ENCODE results near the gene ITGB2. TPM values are rescaled to one million over a fixed set of nuclear protein-coding genes. Genes with fewer than 3 reads are reported as not detected.

ITGB2 gene
- total and polyA plus RNA-seq, 2 donors from 2014 or later = 9.5 to 111 TPM

DNA sequence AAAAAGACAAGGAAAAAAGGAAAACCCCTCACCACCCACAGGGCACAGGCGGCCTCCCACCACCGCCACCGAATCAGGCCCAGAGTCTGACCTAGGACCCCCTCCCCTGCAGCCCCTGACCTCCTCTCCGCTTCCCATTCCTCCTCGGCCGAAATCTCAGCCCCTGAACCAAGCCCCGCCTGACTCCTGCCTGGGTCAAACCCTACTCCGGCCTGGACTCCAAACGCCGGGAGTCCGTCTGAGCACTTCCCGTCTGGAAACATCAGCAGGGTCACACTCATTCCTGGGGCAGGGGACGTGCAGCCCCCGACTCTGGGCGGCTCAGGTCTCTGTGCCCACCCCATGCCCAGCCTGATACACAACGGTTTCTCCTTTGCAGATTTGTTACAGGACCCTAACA, 76.4 kb downstream of the ITGB2 start:
- DNase-seq = peak in 1 of 5 donors; percentile 73
- Histone ChIP-seq H3K4me3 (ENCODE audit: low read length in 3 of 3) (no peak overlapping the region), H3K36me3 (ENCODE audit: control insufficient read depth in 2 of 3, insufficient read depth in 3 of 3, low read length in 3 of 3) (peaks cover 0 to 1% (median 1%) of the 10 kb centered on the region in 3 donors), H3K9me3 (ENCODE audit: control insufficient read depth in 2 of 3, insufficient read depth in 1 of 3, low read length in 3 of 3) (no peaks in the 10 kb centered on the region), H3K4me1 (ENCODE audit: control insufficient read depth in 2 of 3, insufficient read depth in 2 of 3, low read depth in 1 of 3, low read length in 3 of 3) (peaks cover 0 to 15% (median 8%) of the 10 kb centered on the region in 3 donors), H3K27me3 (ENCODE audit: control insufficient read depth, insufficient read depth, low read length) (no peaks in the 10 kb centered on the region), H3K27ac (ENCODE audit: low read depth in 2 of 2, low read length in 2 of 2) (no peak overlapping the region), H3K9ac (ENCODE audit: low read length in 3 of 3) (no peak overlapping the region)
- intact Hi-C loops (cut with DNase I) = no loop called here
- TF ChIP-seq CTCF (IDR thresholded peaks at IDR 0.05; ENCODE audit: borderline replicate concordance, extremely low read depth, insufficient read depth) = no peak
- FAIRE-seq = no peak

- intact Hi-C loops (cut with DNase I) = no loop called here
- FAIRE-seq = no peak
- Histone ChIP-seq H3K27ac (ENCODE audit: low read depth in 2 of 2, low read length in 2 of 2) (no peak overlapping the region), H3K4me3 (ENCODE audit: low read length in 3 of 3) (no peak overlapping the region), H3K4me1 (ENCODE audit: control insufficient read depth in 2 of 3, insufficient read depth in 2 of 3, low read depth in 1 of 3, low read length in 3 of 3) (peaks cover 0 to 13% (median 6%) of the 10 kb centered on the region in 3 donors), H3K27me3 (ENCODE audit: control insufficient read depth, insufficient read depth, low read length) (no peaks in the 10 kb centered on the region), H3K36me3 (ENCODE audit: control insufficient read depth in 2 of 3, insufficient read depth in 3 of 3, low read length in 3 of 3) (no peaks in the 10 kb centered on the region), H3K9me3 (ENCODE audit: control insufficient read depth in 2 of 3, insufficient read depth in 1 of 3, low read length in 3 of 3) (no peaks in the 10 kb centered on the region), H3K9ac (ENCODE audit: low read length in 3 of 3) (no peak overlapping the region)
- no peak for TF ChIP-seq CTCF (IDR thresholded peaks at IDR 0.05; ENCODE audit: borderline replicate concordance, extremely low read depth, insufficient read depth)
- peak in 1 of 5 donors; percentile 55 for DNase-seq
Observed at GRCh38 chr21:44842721-44843445, 77.8 kb downstream of the ITGB2 start.

- no peak for TF ChIP-seq CTCF (IDR thresholded peaks at IDR 0.05; ENCODE audit: borderline replicate concordance, extremely low read depth, insufficient read depth)
- Histone ChIP-seq H3K27me3 (ENCODE audit: control insufficient read depth, insufficient read depth, low read length) (no peaks in the 10 kb centered on the region), H3K4me1 (ENCODE audit: control insufficient read depth in 2 of 3, insufficient read depth in 2 of 3, low read depth in 1 of 3, low read length in 3 of 3) (peaks cover 0 to 13% (median 6%) of the 10 kb centered on the region in 3 donors), H3K9me3 (ENCODE audit: control insufficient read depth in 2 of 3, insufficient read depth in 1 of 3, low read length in 3 of 3) (no peaks in the 10 kb centered on the region), H3K9ac (ENCODE audit: low read length in 3 of 3) (no peak overlapping the region), H3K4me3 (ENCODE audit: low read length in 3 of 3) (no peak overlapping the region), H3K27ac (ENCODE audit: low read depth in 2 of 2, low read length in 2 of 2) (no peak overlapping the region), H3K36me3 (ENCODE audit: control insufficient read depth in 2 of 3, insufficient read depth in 3 of 3, low read length in 3 of 3) (no peaks in the 10 kb centered on the region)
- intact Hi-C loops (cut with DNase I) = no loop called here
- FAIRE-seq (no peak), DNase-seq (peak in 1 of 5 donors; percentile 58)
Observed at GRCh38 chr21:44842087-44842486, 78.6 kb downstream of the ITGB2 start.

Measured in kidney (tissue), 14 donors.